ENCODE measurements around the gene BRINP3.

BRINP3 gene

GRCh38 chr1:190312763-190313162 is 164.9 kb downstream of the BRINP3 start:
- DNase-seq, result no peak

GRCh38 chr1:190303501-190303900 is 174.2 kb downstream of the BRINP3 start:
- DNase-seq, result no peak

- DNase-seq, result no peak
These were observed 181.2 kb downstream of the BRINP3 start for GRCh38 chr1:190296453-190296852.

GRCh38 chr1:190289897-190290296 is 187.8 kb downstream of the BRINP3 start:
- DNase-seq, result no peak

- DNase-seq, result no peak
These were observed 191.6 kb downstream of the BRINP3 start for GRCh38 chr1:190286111-190286510.

GRCh38 chr1:190277107-190277506 is 200.6 kb downstream of the BRINP3 start:
- no peak for DNase-seq

GRCh38 chr1:190274721-190275120 is 202.9 kb downstream of the BRINP3 start:
- DNase-seq, result no peak

GRCh38 chr1:190273161-190273560 is 204.5 kb downstream of the BRINP3 start:
- no peak for DNase-seq

- DNase-seq, result no peak
These were observed 215.1 kb downstream of the BRINP3 start for GRCh38 chr1:190262538-190262937.

GRCh38 chr1:190259424-190259823 is 218.2 kb downstream of the BRINP3 start:
- DNase-seq, result no peak

- DNase-seq, result no peak
These were observed 219.7 kb downstream of the BRINP3 start for GRCh38 chr1:190258003-190258402.

- DNase-seq, result no peak
These were observed 225.6 kb downstream of the BRINP3 start for GRCh38 chr1:190252046-190252445.

- no peak for DNase-seq
These were observed 227.3 kb downstream of the BRINP3 start for GRCh38 chr1:190250368-190250767.

- no peak for DNase-seq
These were observed 233.3 kb downstream of the BRINP3 start for GRCh38 chr1:190244406-190244805.

- DNase-seq, result no peak
These were observed 234.6 kb downstream of the BRINP3 start for GRCh38 chr1:190243056-190243455.

- DNase-seq, result no peak
These were observed 251.7 kb downstream of the BRINP3 start for GRCh38 chr1:190226006-190226405.

GRCh38 chr1:190212450-190212849 is 265.2 kb downstream of the BRINP3 start:
- no peak for DNase-seq

GRCh38 chr1:190207733-190208132 is 269.9 kb downstream of the BRINP3 start:
- no peak for DNase-seq

GRCh38 chr1:190205713-190206112 is 272.0 kb downstream of the BRINP3 start:
- no peak for DNase-seq

- DNase-seq, result no peak
These were observed 281.6 kb downstream of the BRINP3 start for GRCh38 chr1:190196020-190196419.

- no peak for DNase-seq
These were observed 284.1 kb downstream of the BRINP3 start for GRCh38 chr1:190193508-190194115.

GRCh38 chr1:190192627-190193026 is 285.0 kb downstream of the BRINP3 start:
- no peak for DNase-seq

- no peak for DNase-seq
These were observed 294.1 kb downstream of the BRINP3 start for GRCh38 chr1:190183588-190183987.

- DNase-seq, result no peak
These were observed 297.8 kb downstream of the BRINP3 start for GRCh38 chr1:190179817-190180216.

- DNase-seq, result no peak
These were observed 298.8 kb downstream of the BRINP3 start for GRCh38 chr1:190178827-190179226.

- DNase-seq, result no peak
These were observed 300.1 kb downstream of the BRINP3 start for GRCh38 chr1:190177555-190177954.
